Fibroblast of skin of abdomen (primary cell): ENCODE measurements around the gene CD244.
"Not testable (repeated sequence)": the region's sequence is repeated elsewhere in the genome, so short reads cannot be mapped to it uniquely, and the experiment has no call there.

Experiments
- DNase-seq: peaks from one replicate; pipeline ENCODE4 v3.0.0-alpha.2; 2013

The CD244 gene

GRCh38 chr1:160808289-160808688 lies 54.4 kb downstream of the CD244 start:
- DNase-seq: no peak

GRCh38 chr1:160807738-160808137 lies 54.9 kb downstream of the CD244 start:
- no peak for DNase-seq

GRCh38 chr1:160807247-160807646 lies 55.4 kb downstream of the CD244 start:
- no peak for DNase-seq

- DNase-seq: no peak
Observed at GRCh38 chr1:160806784-160807183, 55.9 kb downstream of the CD244 start.

GRCh38 chr1:160806109-160806665 lies 56.5 kb downstream of the CD244 start:
- no peak for DNase-seq

GRCh38 chr1:160801836-160802580 lies 60.7 kb downstream of the CD244 start:
- DNase-seq: no peak

GRCh38 chr1:160800645-160801408 lies 61.9 kb downstream of the CD244 start:
- DNase-seq: no peak

- no peak for DNase-seq
Observed at GRCh38 chr1:160800142-160800541, 62.5 kb downstream of the CD244 start.

GRCh38 chr1:160799641-160800040 lies 63.0 kb downstream of the CD244 start:
- no peak for DNase-seq

GRCh38 chr1:160798439-160798838 lies 64.2 kb downstream of the CD244 start:
- no peak for DNase-seq

- DNase-seq: no peak
Observed at GRCh38 chr1:160797861-160798273, 64.8 kb downstream of the CD244 start.

GRCh38 chr1:160797271-160797709 lies 65.4 kb downstream of the CD244 start:
- DNase-seq: no peak

- no peak for DNase-seq
Observed at GRCh38 chr1:160795951-160796383, 66.7 kb downstream of the CD244 start, which contains the start of gene LY9. Gene LY9 (plus strand): TSS chr1:160796174. CDS start chr1:160796188, 14 bp downstream.

GRCh38 chr1:160794376-160794775 lies 68.3 kb downstream of the CD244 start:
- no peak for DNase-seq

- DNase-seq: no peak
Observed at GRCh38 chr1:160789702-160790611, 72.7 kb downstream of the CD244 start.

- DNase-seq: no peak
Observed at GRCh38 chr1:160789051-160789701, 73.5 kb downstream of the CD244 start.

- not testable (repeated sequence) for DNase-seq
Observed at GRCh38 chr1:160782988-160783765, 79.5 kb downstream of the CD244 start.

GRCh38 chr1:160781914-160782689 lies 80.6 kb downstream of the CD244 start:
- DNase-seq: no peak

GRCh38 chr1:160781186-160781766 lies 81.4 kb downstream of the CD244 start:
- no peak for DNase-seq

GRCh38 chr1:160780398-160780755 lies 82.3 kb downstream of the CD244 start:
- no peak for DNase-seq
